ENCODE measurements around the gene MAZ.
A peak's percentile ranks its signal among the peaks of the same experiment; 100 is the strongest.

MAZ gene

GRCh38 chr16:29852654-29853053, 46.3 kb downstream of the MAZ start:
- DNase-seq (ENCODE audit: low spot score) (no peak), FAIRE-seq (no peak)

GRCh38 chr16:29854520-29855100, 48.3 kb downstream of the MAZ start:
- FAIRE-seq (no peak), DNase-seq (ENCODE audit: low spot score) (no peak)

- DNase-seq (ENCODE audit: low spot score) (peak; percentile 67), FAIRE-seq (peak; percentile 83)
Measured at GRCh38 chr16:29857133-29857760, 50.9 kb downstream of the MAZ start.

- FAIRE-seq (no peak), DNase-seq (ENCODE audit: low spot score) (no peak)
Measured at GRCh38 chr16:29858149-29858849, 52.0 kb downstream of the MAZ start.

GRCh38 chr16:29858974-29859373, 52.6 kb downstream of the MAZ start:
- no peak for DNase-seq (ENCODE audit: low spot score)

GRCh38 chr16:29860218-29860617, 53.9 kb downstream of the MAZ start:
- no peak for FAIRE-seq
- no peak for DNase-seq (ENCODE audit: low spot score)

More at GRCh38 chr16:29858974-29859373, 52.6 kb downstream of the MAZ start:
- FAIRE-seq, result no peak

All from RCC 7860 (cell line).